Stomach (tissue), 9 donors: ENCODE data around the gene SYT2. TPM values are rescaled to one million over a fixed set of nuclear protein-coding genes. Genes with fewer than 3 reads are reported as not detected.
A peak's percentile ranks its signal among the peaks of the same experiment; 100 is the strongest.

Experiments
- DNase-seq, 2 donors: peaks; one replicate each; pipeline versions ENCODE4 v3.0.0 to v3.0.0-alpha.2; 2013 to 2019
- H3K27ac ChIP-seq, 5 donors: fragments of 200-600 bp in 4 of 5; sonication (generic) in 4 of 5; one replicate each; pipeline ENCODE4 v1.5.1; 2013 to 2019; ENCODE audit warnings: mild to moderate bottlenecking in 1 of 5, moderate library complexity in 1 of 5
- H3K27me3 ChIP-seq, 3 donors: fragments of 200-600 bp; sonication (generic); one replicate each; pipeline ENCODE4 v1.5.1; 2017 to 2019; ENCODE audit warnings: mixed run types in 1 of 3
- H3K36me3 ChIP-seq, 4 donors: fragments of 200-600 bp; sonication (generic); 1 replicate in 3 of 4; 2 replicates in 1 of 4; pipeline ENCODE4 v1.5.1; 2016 to 2019
- H3K4me1 ChIP-seq, 4 donors: fragments of 200-600 bp; sonication (generic); one replicate each; pipeline ENCODE4 v1.5.1; 2016 to 2019
- H3K4me3 ChIP-seq, 4 donors: fragments of 200-600 bp; sonication (generic) in 3 of 4; one replicate each; pipeline ENCODE4 v1.5.1; 2016 to 2019; ENCODE audit warnings: mild to moderate bottlenecking in 1 of 4
- H3K9me3 ChIP-seq, 4 donors: fragments of 200-600 bp; sonication (generic); one replicate each; pipeline ENCODE4 v1.5.1; 2016 to 2019
- EP300 ChIP-seq: sonication (generic); formaldehyde crosslinking; IDR thresholded peaks from one replicate; pipeline ENCODE4 v1.6.1; 2017; ENCODE audit warnings: antibody characterized with exemption
- POLR2A ChIP-seq, 4 donors: fragments of 450-650 bp; IDR thresholded peaks; one replicate each; pipeline ENCODE4 v1.6.1; 2016; ENCODE audit warnings: antibody characterized with exemption in 4 of 4, control low read depth in 2 of 4, mild to moderate bottlenecking in 1 of 4, moderate library complexity in 1 of 4
- POLR2AphosphoS5 ChIP-seq, 3 donors: sonication (generic); formaldehyde crosslinking; IDR thresholded peaks; one replicate each; pipeline ENCODE4 v1.6.1; 2016; ENCODE audit warnings: antibody characterized with exemption in 3 of 3
- WGBS, 5 donors: extraction: QIAGEN DNeasy Blood & Tissue Kit in 3 of 5; methylation state at CpG; one replicate each; pipeline versions ENCODE4 v1.1.5 to v1.1.7; 2013 to 2018; 5-methylcytosine and 5-hydroxymethylcytosine counted together
- intact Hi-C: fragments of 100-400 bp; cut with DNase I; formaldehyde crosslinking; loops from one replicate; pipeline ENCODE4 v1.15.1; 2023; ENCODE audit warnings: low total_unique reads
- polyA plus RNA-seq, 3 donors: library from polyadenylated mRNA; stranded (reverse); fragments of 200-250 nt; gene quantifications; one replicate each; pipeline ENCODE4 v1.2.3, GENCODE V29; 2013
- total RNA-seq, 5 donors: library from RNA; depleted of rRNA; stranded (reverse); fragments of >200 nt; gene quantifications; one replicate each; pipeline versions ENCODE4 v1.1.0 to v1.2.3, GENCODE V29; 2014 to 2016
- TF ChIP-seq, protein P1 (sequence below), 7 experiments: fragments of 450-650 bp in 4 of 7; fragments of 200-600 bp in 3 of 7; sonication (generic) in 3 of 7; IDR thresholded peaks; one replicate each; pipeline ENCODE4 v1.5.1; 2016 to 2019; ENCODE audit warnings: antibody characterized with exemption in 7 of 7, control low read depth in 2 of 7, mild to moderate bottlenecking in 1 of 7
- donor health status: healthy with polysubstance abuse.
- donor health status: Bipolar disorder and iron deficiency.
- donor health status: healthy.

The SYT2 gene
- total and polyA plus RNA-seq, 8 donors: 0.18 to 0.29 TPM; not detected in 6

DNA sequence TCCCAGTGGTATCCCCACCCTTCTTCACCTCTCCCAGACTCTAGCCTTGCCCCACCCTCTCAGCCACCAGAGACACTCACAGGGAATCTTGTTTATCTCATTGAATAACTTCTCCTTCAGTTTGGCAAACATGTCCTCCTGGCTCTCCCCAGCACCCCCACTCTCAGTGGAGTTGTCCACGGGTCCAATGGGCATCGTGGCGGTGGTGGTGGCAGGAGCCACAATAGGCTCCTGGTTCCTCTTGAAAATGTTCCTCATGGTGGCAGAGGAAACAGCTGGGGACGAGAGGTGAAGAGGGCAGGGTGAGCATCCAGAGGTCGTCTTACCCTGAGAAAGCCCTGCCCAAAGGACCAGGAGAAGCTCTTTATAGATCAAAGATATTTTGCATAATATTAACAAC is 104.7 kb downstream of the SYT2 start:
- no peak overlapping the region for H3K27ac ChIP-seq
- H3K27me3 ChIP-seq: no peaks in the 10 kb centered on the region
- H3K4me1 ChIP-seq: no peaks in the 10 kb centered on the region
- WGBS, 5 donors: 79 to 87% (median 84%) methylated on average over 5 of the region's 5 CpGs
- no peak for DNase-seq
- H3K4me3 ChIP-seq: no peak overlapping the region
- TF ChIP-seq, protein P1, sequence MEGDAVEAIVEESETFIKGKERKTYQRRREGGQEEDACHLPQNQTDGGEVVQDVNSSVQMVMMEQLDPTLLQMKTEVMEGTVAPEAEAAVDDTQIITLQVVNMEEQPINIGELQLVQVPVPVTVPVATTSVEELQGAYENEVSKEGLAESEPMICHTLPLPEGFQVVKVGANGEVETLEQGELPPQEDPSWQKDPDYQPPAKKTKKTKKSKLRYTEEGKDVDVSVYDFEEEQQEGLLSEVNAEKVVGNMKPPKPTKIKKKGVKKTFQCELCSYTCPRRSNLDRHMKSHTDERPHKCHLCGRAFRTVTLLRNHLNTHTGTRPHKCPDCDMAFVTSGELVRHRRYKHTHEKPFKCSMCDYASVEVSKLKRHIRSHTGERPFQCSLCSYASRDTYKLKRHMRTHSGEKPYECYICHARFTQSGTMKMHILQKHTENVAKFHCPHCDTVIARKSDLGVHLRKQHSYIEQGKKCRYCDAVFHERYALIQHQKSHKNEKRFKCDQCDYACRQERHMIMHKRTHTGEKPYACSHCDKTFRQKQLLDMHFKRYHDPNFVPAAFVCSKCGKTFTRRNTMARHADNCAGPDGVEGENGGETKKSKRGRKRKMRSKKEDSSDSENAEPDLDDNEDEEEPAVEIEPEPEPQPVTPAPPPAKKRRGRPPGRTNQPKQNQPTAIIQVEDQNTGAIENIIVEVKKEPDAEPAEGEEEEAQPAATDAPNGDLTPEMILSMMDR (IDR thresholded peaks at IDR 0.05): no peak
- TF ChIP-seq POLR2A (IDR thresholded peaks at IDR 0.05) (no peak), EP300 (no peak), POLR2AphosphoS5 (IDR thresholded peaks at IDR 0.05) (no peak)
- H3K36me3 ChIP-seq: peaks cover 5 to 50% (median 33%) of the 10 kb centered on the region in 4 donors
- intact Hi-C loops: no loop called here
- H3K9me3 ChIP-seq: no peaks in the 10 kb centered on the region

DNA sequence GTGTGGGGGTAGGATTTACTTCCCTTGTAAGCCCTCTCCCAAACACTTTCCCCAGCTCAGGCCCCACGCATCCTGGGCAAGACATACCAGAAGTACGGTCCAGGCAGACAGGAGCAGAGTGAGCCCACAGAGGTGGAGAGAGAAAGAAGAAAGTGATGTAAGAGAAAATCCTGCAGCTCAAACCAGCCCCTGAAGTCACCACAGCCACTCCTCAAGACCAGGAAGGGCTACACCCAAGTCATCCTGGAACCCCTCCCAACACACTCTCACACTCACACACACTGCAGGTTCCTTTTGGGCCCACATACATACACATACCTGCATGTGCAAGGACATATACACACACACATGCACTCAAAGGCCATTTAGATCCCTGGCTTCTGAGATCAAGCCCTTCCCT is 106.8 kb downstream of the SYT2 start:
- WGBS, 5 donors: 81 to 96% (median 93%) methylated on average over 2 of the region's 2 CpGs
- H3K9me3 ChIP-seq: no peaks in the 10 kb centered on the region
- H3K36me3 ChIP-seq: peaks cover 5 to 50% (median 35%) of the 10 kb centered on the region in 4 donors
- no peak for DNase-seq
- intact Hi-C loops: no loop called here
- H3K27ac ChIP-seq: no peak overlapping the region
- H3K27me3 ChIP-seq: no peaks in the 10 kb centered on the region
- TF ChIP-seq POLR2A (IDR thresholded peaks at IDR 0.05) (no peak), EP300 (no peak), POLR2AphosphoS5 (IDR thresholded peaks at IDR 0.05) (no peak)
- TF ChIP-seq, protein P1 (IDR thresholded peaks at IDR 0.05): no peak
- peaks cover 0 to 7% (median 3%) of the 10 kb centered on the region in 4 donors for H3K4me1 ChIP-seq
- H3K4me3 ChIP-seq: no peak overlapping the region

DNA sequence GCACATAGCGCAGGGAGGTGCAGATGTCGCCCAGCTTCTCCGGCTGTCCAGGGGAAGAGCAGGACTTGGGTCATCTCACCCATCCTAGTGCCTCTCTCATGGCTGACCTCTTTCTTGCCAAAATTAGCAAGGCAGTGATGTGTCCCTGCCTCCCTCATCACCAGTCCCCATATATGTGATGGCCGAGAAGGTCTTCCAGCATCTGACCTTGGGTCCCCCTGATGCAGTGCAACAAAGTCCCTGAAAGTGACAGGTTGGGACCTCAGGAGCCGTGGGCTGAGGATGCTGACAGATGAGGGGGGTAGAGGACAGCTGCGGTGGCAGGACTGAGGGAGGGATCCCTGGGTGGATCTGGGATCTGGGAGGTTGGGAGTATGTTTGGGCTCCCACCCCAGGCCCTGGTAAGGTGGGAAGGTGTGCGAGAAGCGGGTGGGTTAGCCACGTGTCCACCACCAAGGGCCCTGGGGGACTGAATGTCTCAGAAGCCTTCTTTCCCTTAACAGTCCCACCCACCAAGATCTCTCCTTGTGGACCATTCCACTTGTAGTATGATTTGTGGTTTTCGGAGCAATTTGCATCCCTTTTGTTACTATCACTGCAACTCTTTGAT is 109.7 kb downstream of the SYT2 start:
- Histone ChIP-seq H3K4me3 (no peak overlapping the region), H3K27ac (no peak overlapping the region), H3K9me3 (no peaks in the 10 kb centered on the region), H3K27me3 (no peaks in the 10 kb centered on the region), H3K4me1 (peaks cover 0 to 7% (median 3%) of the 10 kb centered on the region in 4 donors), H3K36me3 (peaks cover 5 to 36% (median 34%) of the 10 kb centered on the region in 4 donors)
- no peak for TF ChIP-seq POLR2AphosphoS5 (IDR thresholded peaks at IDR 0.05)
- TF ChIP-seq, protein P1 (IDR thresholded peaks at IDR 0.05): no peak
- TF ChIP-seq EP300: no peak
- TF ChIP-seq POLR2A (IDR thresholded peaks at IDR 0.05): no peak
- intact Hi-C loops: no loop called here
- DNase-seq: no peak
- WGBS, 5 donors: 82 to 91% (median 84%) methylated on average over 8 to 10 of the region's 10 CpGs

DNA sequence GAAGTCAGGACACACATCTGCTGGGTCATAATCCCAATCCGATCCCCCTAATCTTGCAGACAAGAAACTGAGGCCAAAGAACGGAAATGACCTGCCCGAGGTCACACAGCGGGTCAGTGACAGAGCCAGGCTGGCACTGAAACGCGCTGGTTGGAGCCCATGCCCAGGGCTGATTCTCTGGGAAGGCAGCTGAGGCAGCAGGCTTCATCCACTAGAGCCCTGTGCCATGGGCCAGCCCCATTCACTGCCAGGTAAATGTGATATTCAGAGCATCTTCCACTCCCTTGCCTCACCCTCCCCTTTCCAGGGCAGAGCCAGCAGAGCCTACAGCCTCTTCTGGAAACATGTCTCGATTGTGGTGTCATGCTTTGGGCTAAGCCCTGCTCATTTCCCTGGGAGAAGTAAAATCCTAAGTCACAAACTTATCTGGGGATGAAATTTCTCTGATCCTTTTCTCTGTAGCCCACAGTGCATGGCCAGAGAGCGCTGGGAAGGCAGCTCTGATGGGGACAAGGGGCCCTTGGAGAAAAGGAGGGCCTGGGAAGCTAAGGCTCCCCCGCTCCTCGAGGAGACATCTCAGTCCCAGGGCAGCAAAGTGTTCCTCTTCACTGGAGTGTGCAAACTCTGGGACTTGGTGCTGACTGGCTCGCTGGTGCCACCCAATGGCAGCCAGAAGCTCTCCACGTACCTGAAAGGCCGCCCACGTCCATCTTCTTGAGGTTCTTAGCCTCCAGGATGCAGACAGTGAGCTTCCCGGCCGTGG is 110.4 kb downstream of the SYT2 start:
- no peak overlapping the region for H3K4me3 ChIP-seq
- peaks cover 5 to 32% (median 28%) of the 10 kb centered on the region in 4 donors for H3K36me3 ChIP-seq
- peak; percentile 37 to 88 for DNase-seq
- H3K27ac ChIP-seq: peak overlapping the region in 3 of 5 donors; percentile 28 to 52 (median 29)
- intact Hi-C loops: no loop called here
- H3K4me1 ChIP-seq: peaks cover 0 to 7% (median 3%) of the 10 kb centered on the region in 4 donors
- H3K27me3 ChIP-seq: no peaks in the 10 kb centered on the region
- 45 to 69% (median 49%) methylated on average over 10 to 16 of the region's 16 CpGs for WGBS, 5 donors
- no peaks in the 10 kb centered on the region for H3K9me3 ChIP-seq
- TF ChIP-seq, protein P1 (IDR thresholded peaks at IDR 0.05): peak in 5 of 7 experiments; percentile 50 to 60 (median 53)
- TF ChIP-seq EP300: no peak
- peak in 1 of 3 donors; percentile 34 for TF ChIP-seq POLR2AphosphoS5 (IDR thresholded peaks at IDR 0.05)
- TF ChIP-seq POLR2A (IDR thresholded peaks at IDR 0.05): no peak
